Stimulated activated naive B cell treated with anti-CD40 and anti-IgM and Interleukin-4, amounts not matched to agents 10 μg/mL and 1 μg/mL and 100 μg/mL, for 72 hours (primary cell): ENCODE data around the gene ASH1L.
A peak's percentile ranks its signal among the peaks of the same experiment; 100 is the strongest.

Source experiments
- ATAC-seq, 2 donors: fragments of 150-1000 bp; cut with Tn5 transposase; replicated peaks; 2 replicates each; pipeline ENCODE4 v1.10.0; 2021; ENCODE audit warnings: moderate library complexity in 1 of 2
- DNase-seq: peaks from one replicate; pipeline ENCODE4 v3.0.0; 2021
- H3K27ac Mint-ChIP-seq: one replicate; pipeline ENCODE4 v1.8.0; 2022; ENCODE audit warnings: mild to moderate bottlenecking, mixed read lengths
- H3K27me3 Mint-ChIP-seq, 2 donors: one replicate each; pipeline ENCODE4 v1.8.0; 2022; ENCODE audit warnings: mixed read lengths in 2 of 2
- H3K36me3 Mint-ChIP-seq, 2 donors: one replicate each; pipeline ENCODE4 v1.8.0; 2022; ENCODE audit warnings: mixed read lengths in 2 of 2, mild to moderate bottlenecking in 1 of 2
- H3K4me1 Mint-ChIP-seq, 2 donors: one replicate each; pipeline ENCODE4 v1.8.0; 2022; ENCODE audit warnings: mixed read lengths in 2 of 2, mild to moderate bottlenecking in 1 of 2
- H3K4me3 Mint-ChIP-seq, 2 donors: one replicate each; pipeline ENCODE4 v1.8.0; 2022; ENCODE audit warnings: mild to moderate bottlenecking in 2 of 2, mixed read lengths in 2 of 2, moderate library complexity in 1 of 2
- H3K9me3 Mint-ChIP-seq, 2 donors: one replicate each; pipeline ENCODE4 v1.8.0; 2022; ENCODE audit warnings: mixed read lengths in 2 of 2, mild to moderate bottlenecking in 1 of 2

ASH1L gene

DNA sequence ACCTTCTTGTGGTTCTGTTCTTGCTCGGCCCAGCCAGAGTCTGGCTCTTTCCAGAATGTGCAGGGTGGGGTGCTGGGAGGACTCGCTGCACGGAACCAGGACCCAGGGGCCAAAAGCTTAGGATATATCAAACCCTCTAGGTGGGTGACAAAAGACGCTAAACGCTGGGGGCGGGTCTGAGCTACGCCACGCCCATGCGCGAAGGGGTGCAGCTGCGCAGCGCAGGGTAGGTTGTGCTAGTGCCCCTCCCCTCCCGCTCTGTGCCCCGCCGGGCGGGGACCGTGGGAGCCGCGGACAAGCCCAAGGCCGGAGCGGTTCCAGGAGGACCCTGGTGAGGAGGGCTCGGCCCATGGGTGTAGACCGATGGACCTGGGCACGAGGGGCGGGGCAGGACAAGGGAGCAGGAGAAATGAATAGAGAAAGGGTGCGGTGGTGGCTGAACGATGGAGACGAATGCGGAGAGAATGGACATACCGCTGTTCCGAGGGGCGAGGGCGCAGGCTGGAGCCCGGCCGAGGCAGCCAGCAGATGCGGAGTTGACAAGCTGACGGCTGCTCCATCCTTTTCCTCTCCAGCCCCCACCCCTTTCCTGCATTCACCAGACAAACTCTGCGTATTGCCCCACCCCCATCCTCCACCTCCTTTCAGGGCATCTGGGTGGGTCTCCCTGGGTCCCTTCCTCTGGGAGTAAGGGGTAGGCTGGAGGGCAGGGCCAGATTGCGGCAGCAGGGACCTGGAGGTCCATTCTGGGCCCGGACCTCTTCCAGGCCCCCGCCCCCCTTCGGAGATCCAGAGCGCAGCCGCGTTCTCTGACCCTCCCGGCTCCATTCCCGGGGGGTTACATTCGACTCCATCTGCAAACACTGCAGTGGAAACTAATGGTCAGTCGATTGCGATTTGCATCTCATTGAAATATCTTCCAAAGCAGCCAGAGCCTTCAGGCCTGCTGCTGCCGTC, 241.7 kb downstream of the ASH1L start, which contains the start of gene RUSC1:
TSS of gene RUSC1 (plus strand) at position 234 of the 957 bp plus-strand sequence. CDS start 880 bp downstream, outside the sequence.
- Mint-ChIP-seq H3K4me3 (peak within 1 kb of the TSS; percentile 72 to 89), H3K27ac (peak within 1 kb of the TSS; percentile 72), H3K9me3 (no peaks in the 10 kb centered on the region), H3K4me1 (peaks cover 40 to 78% of the 10 kb centered on the region in 2 donors), H3K27me3 (no peaks in the 10 kb centered on the region), H3K36me3 (peaks cover 38 to 47% of the 10 kb centered on the region in 2 donors)
- DNase-seq (peak; percentile 52), ATAC-seq (peak; percentile 22 to 35)

DNA sequence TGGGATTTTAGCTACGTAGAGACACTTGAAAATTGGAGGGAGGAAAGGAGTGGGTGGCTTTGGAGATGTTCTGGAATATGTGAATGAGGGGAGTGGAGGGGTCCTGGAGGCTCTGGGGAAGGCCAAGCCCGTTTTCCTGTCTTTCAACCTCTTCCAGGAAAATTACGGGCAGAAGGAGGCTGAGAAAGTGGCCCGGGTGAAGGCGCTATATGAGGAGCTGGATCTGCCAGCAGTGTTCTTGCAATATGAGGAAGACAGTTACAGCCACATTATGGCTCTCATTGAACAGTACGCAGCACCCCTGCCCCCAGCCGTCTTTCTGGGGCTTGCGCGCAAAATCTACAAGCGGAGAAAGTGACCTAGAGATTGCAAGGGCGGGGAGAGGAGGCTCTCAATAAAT, 242.4 kb downstream of the ASH1L start:
- H3K4me1 Mint-ChIP-seq: peaks cover 37 to 73% of the 10 kb centered on the region in 2 donors
- DNase-seq: no peak
- H3K27me3 Mint-ChIP-seq: no peaks in the 10 kb centered on the region
- ATAC-seq: no peak
- H3K4me3 Mint-ChIP-seq: peak overlapping the region; percentile 71 to 76
- peaks cover 39 to 50% of the 10 kb centered on the region in 2 donors for H3K36me3 Mint-ChIP-seq
- H3K9me3 Mint-ChIP-seq: no peaks in the 10 kb centered on the region
- peak overlapping the region; percentile 72 for H3K27ac Mint-ChIP-seq

DNA sequence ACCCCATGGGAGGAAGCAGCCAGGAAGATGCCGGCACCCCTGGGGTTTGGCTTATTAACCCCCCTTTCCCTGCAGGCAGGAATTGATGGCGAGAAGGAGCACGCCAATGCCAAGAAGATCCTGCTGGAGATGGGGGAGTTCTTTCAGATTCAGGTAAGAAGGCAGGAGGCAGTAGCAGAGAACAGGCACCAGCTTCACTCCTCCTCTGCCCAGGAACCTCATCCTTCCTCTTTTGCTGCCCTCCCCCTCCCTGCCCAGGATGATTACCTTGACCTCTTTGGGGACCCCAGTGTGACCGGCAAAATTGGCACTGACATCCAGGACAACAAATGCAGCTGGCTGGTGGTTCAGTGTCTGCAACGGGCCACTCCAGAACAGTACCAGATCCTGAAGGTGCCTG, 243.1 kb downstream of the ASH1L start:
- Mint-ChIP-seq H3K36me3 (peaks cover 45 to 57% of the 10 kb centered on the region in 2 donors), H3K4me1 (peaks cover 35 to 66% of the 10 kb centered on the region in 2 donors), H3K4me3 (peak overlapping the region in 1 of 2 donors; percentile 20)

DNA sequence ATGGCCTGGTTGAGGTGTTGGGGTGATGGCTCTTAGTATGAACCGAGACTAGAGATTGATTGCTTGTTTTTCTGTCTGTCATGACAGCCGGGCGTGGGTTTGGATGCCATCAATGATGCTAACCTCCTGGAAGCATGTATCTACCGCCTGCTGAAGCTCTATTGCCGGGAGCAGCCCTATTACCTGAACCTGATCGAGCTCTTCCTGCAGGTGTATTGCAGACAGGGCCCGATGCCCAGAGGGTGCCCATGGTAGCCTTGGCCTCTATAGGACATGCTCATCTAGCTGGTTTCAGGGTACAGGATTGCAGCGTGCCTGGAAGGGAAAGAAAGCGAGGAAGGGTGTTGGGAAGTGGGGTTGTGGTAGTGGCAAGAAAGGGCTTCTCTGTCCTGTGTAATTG, 244.5 kb downstream of the ASH1L start:
- DNase-seq (no peak), ATAC-seq (no peak)
- Mint-ChIP-seq H3K4me3 (no peak overlapping the region), H3K4me1 (peaks cover 41 to 73% of the 10 kb centered on the region in 2 donors), H3K27ac (peak overlapping the region; percentile 42), H3K27me3 (no peaks in the 10 kb centered on the region), H3K9me3 (no peaks in the 10 kb centered on the region), H3K36me3 (peaks cover 56 to 65% of the 10 kb centered on the region in 2 donors)

More for the DNA sequence above, 243.1 kb downstream of the ASH1L start:
- H3K27ac Mint-ChIP-seq: no peak overlapping the region
- no peaks in the 10 kb centered on the region for H3K27me3 Mint-ChIP-seq
- no peak for ATAC-seq
- H3K9me3 Mint-ChIP-seq: no peaks in the 10 kb centered on the region
- no peak for DNase-seq

DNA sequence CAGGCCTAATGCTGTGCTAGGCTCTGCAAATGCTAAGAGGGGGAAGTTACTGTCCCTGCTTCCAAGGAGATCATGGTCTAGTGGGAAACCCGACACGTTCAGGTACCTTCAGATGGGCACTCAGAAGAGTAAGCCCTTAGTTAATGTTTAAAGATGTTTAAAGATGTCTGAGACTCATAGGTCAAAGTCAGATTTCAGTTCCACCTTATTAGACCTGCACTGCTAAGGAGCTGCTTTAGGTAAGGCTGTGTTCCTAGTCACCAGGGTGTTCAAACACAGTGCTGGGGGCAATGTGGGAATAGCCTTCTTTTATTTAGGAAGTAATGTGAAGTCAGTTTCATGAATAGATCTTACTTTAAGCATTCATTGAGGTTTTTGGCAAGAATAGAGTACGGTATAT, 245.7 kb downstream of the ASH1L start:
- DNase-seq (no peak), ATAC-seq (peak; percentile 50 to 54)
- Mint-ChIP-seq H3K27ac (no peak overlapping the region), H3K4me3 (no peak overlapping the region), H3K4me1 (peaks cover 41 to 73% of the 10 kb centered on the region in 2 donors), H3K36me3 (peaks cover 63 to 72% of the 10 kb centered on the region in 2 donors), H3K27me3 (no peaks in the 10 kb centered on the region), H3K9me3 (no peaks in the 10 kb centered on the region)

DNA sequence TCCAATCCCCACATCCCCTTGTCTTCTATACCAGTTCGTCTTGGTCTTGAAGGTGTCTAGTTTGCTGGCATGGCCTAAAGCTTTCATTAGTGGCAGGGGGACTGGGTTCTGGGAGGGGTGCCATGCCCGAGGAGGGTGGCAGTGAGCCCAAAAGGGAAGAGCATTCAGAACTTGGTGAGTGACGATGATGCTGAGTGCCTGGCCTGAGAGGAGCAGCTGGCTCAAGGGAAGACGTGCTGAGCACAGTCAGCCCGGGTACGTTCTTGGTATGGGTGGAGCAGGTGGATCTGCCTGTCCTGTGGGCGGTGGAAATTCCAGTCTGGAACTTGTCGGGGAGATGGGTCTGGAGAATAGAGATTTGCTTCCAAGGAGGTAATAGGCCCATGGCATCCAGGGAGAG, 249.3 kb downstream of the ASH1L start:
- ATAC-seq (no peak), DNase-seq (no peak)
- no peak overlapping the region for H3K4me3 Mint-ChIP-seq
- H3K9me3 Mint-ChIP-seq: no peaks in the 10 kb centered on the region
- peak overlapping the region; percentile 75 for H3K27ac Mint-ChIP-seq
- no peaks in the 10 kb centered on the region for H3K27me3 Mint-ChIP-seq
- H3K36me3 Mint-ChIP-seq: peaks cover 51 to 61% of the 10 kb centered on the region in 2 donors
- peaks cover 27 to 59% of the 10 kb centered on the region in 2 donors for H3K4me1 Mint-ChIP-seq

DNA sequence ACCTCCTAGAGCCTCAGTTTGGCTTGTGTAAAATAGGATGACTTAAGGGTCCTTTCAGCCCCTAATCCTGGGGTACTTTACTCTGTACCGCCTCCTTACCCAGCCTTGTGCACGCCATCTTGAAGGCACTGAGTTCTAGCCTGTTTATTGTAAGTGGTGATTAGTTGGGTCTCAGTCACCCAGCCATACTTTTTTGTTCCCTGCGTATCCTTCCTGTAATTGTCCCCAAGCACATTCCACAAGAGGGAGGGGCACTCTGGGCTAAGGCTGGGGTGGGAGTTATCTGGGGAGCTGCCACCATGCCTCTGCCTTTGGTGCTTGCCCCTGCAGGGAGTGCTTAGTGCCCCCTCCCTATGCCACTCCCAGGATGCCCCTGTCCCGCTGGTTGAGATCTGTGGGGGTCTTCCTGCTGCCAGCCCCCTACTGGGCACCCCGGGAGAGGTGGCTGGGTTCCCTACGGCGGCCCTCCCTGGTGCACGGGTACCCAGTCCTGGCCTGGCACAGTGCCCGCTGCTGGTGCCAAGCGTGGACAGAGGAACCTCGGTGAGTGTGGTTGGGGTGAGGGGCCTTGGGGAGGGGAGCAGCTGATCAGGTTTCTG, 253.1 kb downstream of the ASH1L start:
- peak overlapping the region; percentile 99 for H3K27ac Mint-ChIP-seq
- H3K4me1 Mint-ChIP-seq: peaks cover 24 to 37% of the 10 kb centered on the region in 2 donors
- peak overlapping the region; percentile 94 to 96 for H3K4me3 Mint-ChIP-seq
- DNase-seq: no peak
- ATAC-seq: no peak
- H3K27me3 Mint-ChIP-seq: no peaks in the 10 kb centered on the region
- H3K36me3 Mint-ChIP-seq: peaks cover 38 to 42% of the 10 kb centered on the region in 2 donors
- H3K9me3 Mint-ChIP-seq: no peaks in the 10 kb centered on the region

DNA sequence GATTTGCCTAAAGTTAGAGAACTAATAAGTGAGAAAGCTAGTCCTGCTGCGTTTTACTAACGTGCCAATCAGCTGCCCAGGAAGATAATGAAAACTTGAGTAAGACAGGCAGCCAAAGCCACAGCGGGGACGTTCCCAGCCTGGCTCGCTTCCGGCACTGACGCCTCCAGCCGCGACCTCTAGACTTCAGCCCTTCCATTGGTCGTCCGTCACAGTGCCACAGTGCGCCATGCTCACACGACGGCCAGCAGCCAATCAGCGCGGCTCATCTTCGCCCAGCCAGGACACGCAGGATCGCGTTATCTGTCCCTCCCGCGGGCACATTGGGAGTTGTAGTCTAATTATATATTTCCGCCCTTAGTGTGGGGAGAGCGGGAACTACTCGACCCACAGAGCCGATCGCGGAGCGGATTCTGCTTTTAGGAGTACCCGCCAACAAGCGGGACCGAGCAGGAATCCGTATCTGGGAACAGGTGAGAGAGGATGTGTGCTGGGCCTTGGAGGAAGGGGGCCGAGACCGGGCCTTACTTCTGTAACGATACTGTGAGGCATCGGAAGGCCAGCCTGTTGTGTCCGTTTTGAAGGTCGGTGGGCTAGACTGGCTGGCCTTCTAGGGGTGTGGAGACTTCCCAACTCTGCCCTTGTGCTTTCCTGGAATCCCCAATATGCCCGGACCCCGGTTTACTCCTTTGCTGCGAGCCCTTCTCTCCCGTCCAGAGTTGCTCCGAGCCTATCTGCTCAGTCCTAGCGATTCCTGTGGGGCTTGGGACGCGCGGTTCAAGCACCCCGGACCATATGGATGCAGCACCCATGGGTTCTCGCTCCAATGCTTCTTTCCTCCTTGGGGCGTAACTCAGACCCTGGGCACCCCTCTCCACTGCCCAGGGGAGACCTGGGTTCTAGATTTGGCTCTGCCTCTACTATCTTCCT, 253.8 kb downstream of the ASH1L start, which contains the start of gene FDPS:
TSS of gene FDPS (plus strand) at position 374 of the 930 bp plus-strand sequence. CDS start 924 bp downstream, outside the sequence.
- Mint-ChIP-seq H3K9me3 (no peaks in the 10 kb centered on the region), H3K36me3 (peaks cover 34 to 40% of the 10 kb centered on the region in 2 donors), H3K27ac (peak within 1 kb of the TSS; percentile 99), H3K4me1 (peaks cover 24 to 36% of the 10 kb centered on the region in 2 donors), H3K4me3 (peak within 1 kb of the TSS; percentile 94 to 96), H3K27me3 (no peaks in the 10 kb centered on the region)
- DNase-seq (peak; percentile 98), ATAC-seq (peak; percentile 98 to 99)

DNA sequence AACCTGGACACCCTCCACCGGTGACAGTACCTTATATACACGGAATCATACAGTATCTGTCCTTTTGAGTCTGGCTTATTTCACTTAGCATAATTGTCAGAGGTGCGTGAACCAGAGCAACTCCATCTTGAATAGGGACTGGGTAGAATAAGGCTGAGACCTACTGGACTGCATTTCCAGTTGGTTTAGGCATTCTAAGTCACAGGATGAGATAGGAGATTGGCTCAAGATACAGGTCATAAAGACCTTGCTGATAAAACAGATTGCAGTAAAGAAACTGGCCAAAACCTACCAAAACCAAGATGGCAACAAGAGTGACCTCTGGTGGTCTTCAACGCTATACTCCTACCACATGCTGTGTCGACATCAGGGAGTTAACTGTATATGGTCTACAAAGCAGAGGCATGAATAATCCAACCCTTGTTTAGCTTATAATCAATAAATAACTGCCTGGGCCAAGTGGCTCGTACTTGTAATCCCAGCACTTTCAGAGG, 255.3 kb downstream of the ASH1L start:
- Mint-ChIP-seq H3K27me3 (no peaks in the 10 kb centered on the region), H3K4me1 (peaks cover 17 to 27% of the 10 kb centered on the region in 2 donors), H3K36me3 (peaks cover 22 to 27% of the 10 kb centered on the region in 2 donors), H3K27ac (peak overlapping the region; percentile 47), H3K4me3 (peak overlapping the region in 1 of 2 donors; percentile 94), H3K9me3 (no peaks in the 10 kb centered on the region)
- no peak for DNase-seq
- ATAC-seq: no peak

DNA sequence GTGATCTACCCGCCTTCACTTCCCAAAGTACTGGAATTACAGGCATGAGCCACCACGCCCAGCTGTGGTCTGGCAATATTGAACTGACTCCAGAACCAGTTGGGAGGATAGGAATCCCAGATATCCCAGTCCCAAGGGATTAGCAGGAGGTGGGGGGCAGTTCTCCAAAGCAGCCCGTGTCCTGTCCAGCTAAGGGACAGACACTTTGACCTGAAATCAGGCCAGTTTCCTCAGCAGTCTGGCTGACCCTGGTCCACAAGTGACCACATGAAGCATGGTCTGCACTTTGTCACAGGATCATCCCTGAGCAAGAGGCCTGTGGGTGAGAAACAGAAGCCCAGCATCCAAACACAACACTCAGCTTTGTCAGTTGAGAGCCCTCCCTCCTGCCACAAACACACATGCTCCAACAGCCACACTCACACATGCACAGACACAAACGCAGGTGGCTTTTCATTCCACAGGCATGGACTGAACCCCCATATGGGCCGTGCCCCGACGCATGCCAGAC, 256.7 kb downstream of the ASH1L start:
- Mint-ChIP-seq H3K4me3 (peak overlapping the region in 1 of 2 donors; percentile 15), H3K4me1 (peaks cover 8 to 13% of the 10 kb centered on the region in 2 donors), H3K27ac (peak overlapping the region; percentile 60), H3K27me3 (peaks cover 0 to 7% of the 10 kb centered on the region in 2 donors), H3K9me3 (no peaks in the 10 kb centered on the region), H3K36me3 (peaks cover 11 to 15% of the 10 kb centered on the region in 2 donors)
- DNase-seq (no peak), ATAC-seq (no peak)

DNA sequence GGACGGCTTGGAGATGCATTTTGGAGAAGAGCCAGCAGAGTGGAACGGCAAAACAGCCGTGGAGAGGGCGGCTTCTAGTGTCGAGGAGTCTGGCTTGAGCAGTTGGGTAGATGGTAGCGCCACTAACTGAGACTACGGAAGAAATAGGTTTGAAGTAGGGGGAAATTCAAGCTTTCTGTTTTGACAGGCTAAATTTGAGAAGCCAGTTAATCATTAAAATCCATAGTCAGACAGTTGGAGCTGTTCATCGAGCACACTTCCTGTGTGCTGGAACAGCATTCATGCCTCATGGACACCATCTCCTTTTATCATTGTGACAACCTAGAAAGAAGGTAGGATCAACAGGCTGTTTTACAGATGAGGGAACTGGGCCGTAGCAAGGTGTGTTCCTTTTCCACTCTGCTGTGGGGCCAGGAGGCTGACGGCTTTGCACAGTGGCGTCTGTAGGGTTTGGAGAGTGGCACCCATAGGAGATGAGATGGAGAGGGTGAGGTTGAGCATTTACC, 258.0 kb downstream of the ASH1L start:
- H3K27me3 Mint-ChIP-seq: peaks cover 0 to 7% of the 10 kb centered on the region in 2 donors
- peaks cover 2 to 5% of the 10 kb centered on the region in 2 donors for H3K36me3 Mint-ChIP-seq
- no peak for DNase-seq
- H3K4me3 Mint-ChIP-seq: no peak overlapping the region
- peaks cover 0 to 4% of the 10 kb centered on the region in 2 donors for H3K4me1 Mint-ChIP-seq
- no peaks in the 10 kb centered on the region for H3K9me3 Mint-ChIP-seq
- H3K27ac Mint-ChIP-seq: no peak overlapping the region
- ATAC-seq: no peak

DNA sequence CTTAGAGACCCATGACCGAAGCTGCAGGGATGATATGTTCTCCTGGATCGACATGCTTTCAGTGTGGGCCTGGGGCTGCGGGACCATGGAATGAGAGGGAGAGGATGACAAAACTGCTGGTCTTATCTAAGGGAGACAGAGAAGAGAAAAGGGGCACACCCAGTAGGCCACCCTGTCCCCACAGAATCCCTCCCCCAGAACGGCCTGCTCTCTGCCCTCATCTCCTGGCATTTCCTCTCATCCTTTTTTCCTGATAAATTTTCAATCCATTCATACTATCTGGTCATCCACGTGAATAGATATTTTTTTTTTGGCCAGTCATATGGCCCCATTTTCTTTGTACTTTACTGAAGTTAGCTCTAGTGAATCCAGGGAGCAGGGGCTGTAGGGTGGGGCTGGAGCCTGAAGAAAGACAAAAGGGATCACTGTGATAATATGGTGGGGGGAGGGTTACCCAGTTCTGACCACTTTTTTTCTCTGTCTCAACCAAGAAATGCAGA, 261.2 kb downstream of the ASH1L start, which contains the start of gene PKLR:
TSS of gene PKLR (minus strand) at position 97 of the 500 bp plus-strand sequence. CDS start at position 54, 43 bp downstream.
- Mint-ChIP-seq H3K9me3 (no peaks in the 10 kb centered on the region), H3K4me1 (peaks cover 0 to 10% of the 10 kb centered on the region in 2 donors), H3K36me3 (no peaks in the 10 kb centered on the region), H3K4me3 (no peak within 1 kb of the TSS), H3K27me3 (peaks cover 13 to 23% of the 10 kb centered on the region in 2 donors), H3K27ac (no peak within 1 kb of the TSS)
- DNase-seq (no peak), ATAC-seq (no peak)
